ENCODE data around the gene GAA. TPM values are rescaled to one million over a fixed set of nuclear protein-coding genes. Genes with fewer than 3 reads are reported as not detected.
"Not testable (repeated sequence)": the region's sequence is repeated elsewhere in the genome, so short reads cannot be mapped to it uniquely, and the experiment has no call there.

The GAA gene
- total RNA-seq, 4 donors from 2014 or later: 39.4 to 59.9 (median 45.3) TPM

- 56% methylated on average over 11 of the region's 11 CpGs for WGBS
- Histone ChIP-seq H3K4me3 (no peak overlapping the region), H3K27me3 (no peaks in the 10 kb centered on the region), H3K4me1 (peaks cover 21% of the 10 kb centered on the region), H3K27ac (no peak overlapping the region), H3K36me3 (no peaks in the 10 kb centered on the region), H3K9me3 (no peaks in the 10 kb centered on the region)
- peak in 1 of 2 donors; percentile 37 for DNase-seq (ENCODE audit: low spot score in 2 of 2)
- no peak for TF ChIP-seq POLR2AphosphoS5 (IDR thresholded peaks at IDR 0.05)
- TF ChIP-seq POLR2A (IDR thresholded peaks at IDR 0.05): no peak
- no peak for TF ChIP-seq CTCF (IDR thresholded peaks at IDR 0.05)
- no peak for TF ChIP-seq EP300 (IDR thresholded peaks at IDR 0.05)
These were observed 50.8 kb downstream of the GAA start for GRCh38 chr17:80152081-80152702.

GRCh38 chr17:80153004-80153403 is 51.6 kb downstream of the GAA start:
- no peak overlapping the region for H3K4me3 ChIP-seq
- H3K36me3 ChIP-seq: no peaks in the 10 kb centered on the region
- H3K4me1 ChIP-seq: peaks cover 19% of the 10 kb centered on the region
- no peak overlapping the region for H3K27ac ChIP-seq
- WGBS: 88% methylated on average over 3 of the region's 3 CpGs
- H3K27me3 ChIP-seq: no peaks in the 10 kb centered on the region
- peak in 1 of 2 donors; percentile 3 for DNase-seq (ENCODE audit: low spot score in 2 of 2)
- no peaks in the 10 kb centered on the region for H3K9me3 ChIP-seq
- no peak for TF ChIP-seq CTCF (IDR thresholded peaks at IDR 0.05)
- TF ChIP-seq POLR2A (IDR thresholded peaks at IDR 0.05): no peak

- 85% methylated on average over 5 of the region's 5 CpGs for WGBS
- Histone ChIP-seq H3K27ac (no peak overlapping the region), H3K4me3 (no peak overlapping the region), H3K9me3 (no peaks in the 10 kb centered on the region), H3K27me3 (no peaks in the 10 kb centered on the region), H3K4me1 (peaks cover 8% of the 10 kb centered on the region), H3K36me3 (no peaks in the 10 kb centered on the region)
- no peak for DNase-seq (ENCODE audit: low spot score in 2 of 2)
- TF ChIP-seq CTCF (IDR thresholded peaks at IDR 0.05) (no peak), EP300 (IDR thresholded peaks at IDR 0.05) (no peak), POLR2A (IDR thresholded peaks at IDR 0.05) (no peak), POLR2AphosphoS5 (IDR thresholded peaks at IDR 0.05) (no peak)
These were observed 52.8 kb downstream of the GAA start for GRCh38 chr17:80154166-80154565.

GRCh38 chr17:80155600-80155999 is 54.2 kb downstream of the GAA start:
- H3K4me1 ChIP-seq; H3K4me3 ChIP-seq; H3K27ac ChIP-seq; DNase-seq (ENCODE audit: low spot score in 2 of 2); H3K27me3 ChIP-seq; H3K9me3 ChIP-seq; H3K36me3 ChIP-seq: not testable (repeated sequence)
- peak in 1 of 3 donors; percentile 45 for TF ChIP-seq POLR2AphosphoS5 (IDR thresholded peaks at IDR 0.05)
- 41% methylated on average over 2 of the region's 2 CpGs for WGBS

- H3K36me3 ChIP-seq: no peaks in the 10 kb centered on the region
- no peak overlapping the region for H3K27ac ChIP-seq
- no peaks in the 10 kb centered on the region for H3K27me3 ChIP-seq
- no peaks in the 10 kb centered on the region for H3K4me1 ChIP-seq
- no peak overlapping the region for H3K4me3 ChIP-seq
- no peak for DNase-seq (ENCODE audit: low spot score in 2 of 2)
- WGBS: 80% methylated on average over 2 of the region's 2 CpGs
- no peak for TF ChIP-seq EP300 (IDR thresholded peaks at IDR 0.05)
- no peak for TF ChIP-seq CTCF (IDR thresholded peaks at IDR 0.05)
- TF ChIP-seq POLR2A (IDR thresholded peaks at IDR 0.05): no peak
- TF ChIP-seq POLR2AphosphoS5 (IDR thresholded peaks at IDR 0.05): no peak
- no peaks in the 10 kb centered on the region for H3K9me3 ChIP-seq
These were observed 57.5 kb downstream of the GAA start for GRCh38 chr17:80158846-80159245.

GRCh38 chr17:80160536-80160935 is 59.2 kb downstream of the GAA start:
- no peak for TF ChIP-seq POLR2AphosphoS5 (IDR thresholded peaks at IDR 0.05)
- no peak for TF ChIP-seq EP300 (IDR thresholded peaks at IDR 0.05)
- no peak for TF ChIP-seq CTCF (IDR thresholded peaks at IDR 0.05)
- no peak for TF ChIP-seq POLR2A (IDR thresholded peaks at IDR 0.05)
- H3K27ac ChIP-seq: no peak overlapping the region
- no peaks in the 10 kb centered on the region for H3K27me3 ChIP-seq
- 55% methylated on average over 3 of the region's 3 CpGs for WGBS
- H3K4me3 ChIP-seq: no peak overlapping the region
- H3K36me3 ChIP-seq: no peaks in the 10 kb centered on the region
- no peaks in the 10 kb centered on the region for H3K9me3 ChIP-seq
- no peaks in the 10 kb centered on the region for H3K4me1 ChIP-seq
- DNase-seq (ENCODE audit: low spot score in 2 of 2): no peak
